WI38 (cell line): ENCODE measurements around the gene KRT86.

Experiments
- H3K4me3 ChIP-seq: 2 replicates; pipeline ENCODE4 v1.5.1; 2011; ENCODE audit warnings: low read depth, mild to moderate bottlenecking, control low read depth, low read length
- TF ChIP-seq, protein P1 (sequence below): IDR thresholded peaks from 2 replicates; pipeline ENCODE4 v1.5.1; 2012; ENCODE audit warnings: low read depth, mild to moderate bottlenecking, control low read depth, low read length

The KRT86 gene

DNA sequence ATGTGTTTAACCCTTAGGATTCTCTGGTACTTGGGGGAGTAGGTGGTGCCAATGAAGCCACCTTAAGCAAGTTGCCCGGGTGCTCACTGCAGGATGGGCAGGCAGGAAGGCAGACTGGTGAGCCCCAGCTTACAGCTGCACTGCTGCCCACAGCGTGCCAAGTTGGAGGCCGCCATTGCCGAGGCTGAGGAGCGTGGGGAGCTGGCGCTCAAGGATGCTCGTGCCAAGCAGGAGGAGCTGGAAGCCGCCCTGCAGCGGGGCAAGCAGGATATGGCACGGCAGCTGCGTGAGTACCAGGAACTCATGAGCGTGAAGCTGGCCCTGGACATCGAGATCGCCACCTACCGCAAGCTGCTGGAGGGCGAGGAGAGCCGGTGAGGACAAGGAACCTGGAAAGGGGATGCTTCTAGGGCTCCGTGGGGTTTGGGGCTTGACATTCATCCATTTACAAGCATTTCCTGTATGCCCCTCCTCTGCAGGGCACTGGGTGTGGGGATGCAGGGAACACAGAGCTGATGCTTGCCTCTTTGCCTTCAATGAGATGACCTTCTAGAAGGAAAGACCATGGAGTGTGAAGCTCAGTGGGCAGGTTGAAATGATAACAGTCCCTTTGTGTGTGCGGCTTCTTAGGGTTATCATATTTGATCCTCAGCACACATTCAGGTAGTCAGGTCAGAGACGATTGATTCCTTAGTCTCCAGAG is 29.0 kb upstream of the KRT86 start:
- TF ChIP-seq, protein P1, sequence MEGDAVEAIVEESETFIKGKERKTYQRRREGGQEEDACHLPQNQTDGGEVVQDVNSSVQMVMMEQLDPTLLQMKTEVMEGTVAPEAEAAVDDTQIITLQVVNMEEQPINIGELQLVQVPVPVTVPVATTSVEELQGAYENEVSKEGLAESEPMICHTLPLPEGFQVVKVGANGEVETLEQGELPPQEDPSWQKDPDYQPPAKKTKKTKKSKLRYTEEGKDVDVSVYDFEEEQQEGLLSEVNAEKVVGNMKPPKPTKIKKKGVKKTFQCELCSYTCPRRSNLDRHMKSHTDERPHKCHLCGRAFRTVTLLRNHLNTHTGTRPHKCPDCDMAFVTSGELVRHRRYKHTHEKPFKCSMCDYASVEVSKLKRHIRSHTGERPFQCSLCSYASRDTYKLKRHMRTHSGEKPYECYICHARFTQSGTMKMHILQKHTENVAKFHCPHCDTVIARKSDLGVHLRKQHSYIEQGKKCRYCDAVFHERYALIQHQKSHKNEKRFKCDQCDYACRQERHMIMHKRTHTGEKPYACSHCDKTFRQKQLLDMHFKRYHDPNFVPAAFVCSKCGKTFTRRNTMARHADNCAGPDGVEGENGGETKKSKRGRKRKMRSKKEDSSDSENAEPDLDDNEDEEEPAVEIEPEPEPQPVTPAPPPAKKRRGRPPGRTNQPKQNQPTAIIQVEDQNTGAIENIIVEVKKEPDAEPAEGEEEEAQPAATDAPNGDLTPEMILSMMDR = no peak
- no peak overlapping the region for H3K4me3 ChIP-seq

DNA sequence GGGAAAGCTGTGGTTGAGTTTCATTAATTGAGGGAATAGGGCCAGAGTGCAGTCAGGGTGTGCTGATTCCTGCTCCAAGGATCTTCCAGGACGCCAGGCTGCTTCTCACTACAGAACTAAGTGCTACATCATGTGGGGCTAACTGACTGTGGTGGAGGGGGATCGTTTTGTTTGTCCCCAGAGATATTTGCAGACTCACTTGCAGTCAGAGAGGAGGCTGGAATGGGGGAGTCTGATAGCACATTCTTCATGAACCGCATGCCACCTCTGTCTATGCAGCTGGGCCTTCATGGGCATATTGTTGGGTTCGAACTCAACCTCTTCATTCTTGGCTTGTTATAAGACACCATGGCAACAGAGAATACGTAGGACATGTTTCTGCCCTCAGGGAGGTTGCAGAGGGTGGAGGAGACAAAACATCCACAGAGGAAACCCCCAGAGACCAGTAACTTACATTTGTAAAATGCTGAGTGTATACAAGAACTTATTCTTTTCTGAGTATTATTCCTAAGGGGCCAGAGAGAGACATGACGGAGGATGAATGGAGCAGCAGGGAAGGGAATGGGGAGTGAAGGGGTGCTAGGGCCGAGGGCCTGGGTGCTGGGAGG is 28.4 kb upstream of the KRT86 start:
- no peak overlapping the region for H3K4me3 ChIP-seq
- TF ChIP-seq, protein P1 = no peak

DNA sequence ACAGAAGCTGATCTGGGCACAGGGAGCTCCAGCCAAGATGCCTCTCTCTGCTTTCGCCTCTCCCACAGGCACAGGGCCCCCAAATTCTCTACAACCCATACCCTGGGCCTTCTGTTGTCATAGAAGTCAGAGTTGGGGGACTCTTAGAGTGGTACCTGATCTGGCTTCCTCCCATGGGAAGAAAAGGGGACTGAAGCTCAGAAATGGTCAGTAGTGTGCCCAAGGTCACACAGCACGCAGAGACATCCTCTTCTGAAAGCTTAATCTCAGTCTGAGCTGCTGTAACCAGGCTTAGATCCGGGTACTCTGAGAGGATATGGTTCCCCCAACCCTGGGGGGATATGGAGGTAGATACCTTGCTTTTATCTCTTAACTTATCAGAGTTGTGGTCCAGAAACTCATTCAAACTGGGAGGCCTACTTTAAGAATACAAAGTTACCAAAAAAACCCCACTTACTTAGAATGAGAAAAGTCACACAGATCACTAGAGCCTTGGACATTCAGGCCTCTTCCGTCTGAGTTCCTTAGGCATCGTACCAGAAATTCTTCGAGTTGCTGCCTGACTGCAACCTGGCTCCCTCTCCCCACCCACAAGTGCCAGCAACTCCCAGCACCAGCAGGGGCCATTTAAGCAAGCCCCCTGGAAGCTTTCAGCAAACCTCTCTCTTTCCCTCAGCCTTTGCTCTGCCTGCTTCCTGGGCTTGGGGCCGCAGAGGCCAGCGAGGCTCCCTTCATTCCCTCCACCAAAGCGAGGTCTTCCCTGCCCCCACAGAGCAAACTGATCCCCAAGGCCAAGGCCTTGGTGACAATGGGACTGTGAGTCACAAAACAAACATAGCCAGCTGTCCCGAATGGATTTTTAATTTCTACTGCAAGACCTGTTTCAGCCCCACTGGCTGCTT is 27.5 kb upstream of the KRT86 start:
- TF ChIP-seq, protein P1 = no peak
- H3K4me3 ChIP-seq = no peak overlapping the region

DNA sequence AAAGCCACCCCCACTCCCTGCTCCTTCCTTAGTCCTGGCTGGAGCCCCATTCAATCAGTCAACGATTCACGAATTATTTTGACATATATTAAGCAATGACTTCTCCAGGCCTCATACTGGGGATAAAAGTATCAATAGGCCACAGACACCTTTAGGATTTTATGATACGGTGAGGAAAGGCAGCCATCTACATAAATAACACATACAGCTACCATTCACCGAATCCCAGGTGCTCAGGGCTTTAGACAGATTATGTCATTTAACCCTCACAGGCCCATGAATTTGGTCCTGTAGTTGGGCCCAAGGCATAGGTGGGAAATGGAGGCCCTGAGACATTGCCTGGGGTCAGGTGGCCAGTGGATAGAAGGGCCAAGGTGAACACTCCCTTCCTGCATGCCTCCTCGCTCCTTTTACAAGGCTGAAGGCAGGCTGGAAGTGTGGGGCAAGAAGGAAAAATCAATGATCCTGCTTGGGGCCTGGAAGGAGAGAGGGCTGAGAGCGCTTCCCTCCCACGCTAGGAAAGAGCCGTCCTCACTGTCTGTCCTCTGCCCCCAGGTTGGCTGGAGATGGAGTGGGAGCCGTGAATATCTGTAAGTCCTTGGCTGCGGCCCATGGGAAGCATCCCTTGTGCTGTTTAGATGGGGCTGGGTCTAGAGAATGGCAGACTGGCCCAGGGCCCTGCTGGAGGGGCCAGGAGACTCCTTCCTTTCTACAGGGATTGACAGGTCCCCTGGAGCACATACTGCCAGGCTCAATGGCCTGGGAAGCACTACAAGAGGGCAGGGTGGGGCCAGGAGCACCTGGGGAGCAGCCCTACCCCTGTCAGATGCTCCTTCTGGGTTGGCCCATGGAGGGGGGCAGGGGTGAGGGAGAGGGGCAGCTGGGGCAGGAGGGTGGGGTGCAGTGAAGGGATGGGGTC is 26.6 kb upstream of the KRT86 start:
- TF ChIP-seq, protein P1 = no peak

DNA sequence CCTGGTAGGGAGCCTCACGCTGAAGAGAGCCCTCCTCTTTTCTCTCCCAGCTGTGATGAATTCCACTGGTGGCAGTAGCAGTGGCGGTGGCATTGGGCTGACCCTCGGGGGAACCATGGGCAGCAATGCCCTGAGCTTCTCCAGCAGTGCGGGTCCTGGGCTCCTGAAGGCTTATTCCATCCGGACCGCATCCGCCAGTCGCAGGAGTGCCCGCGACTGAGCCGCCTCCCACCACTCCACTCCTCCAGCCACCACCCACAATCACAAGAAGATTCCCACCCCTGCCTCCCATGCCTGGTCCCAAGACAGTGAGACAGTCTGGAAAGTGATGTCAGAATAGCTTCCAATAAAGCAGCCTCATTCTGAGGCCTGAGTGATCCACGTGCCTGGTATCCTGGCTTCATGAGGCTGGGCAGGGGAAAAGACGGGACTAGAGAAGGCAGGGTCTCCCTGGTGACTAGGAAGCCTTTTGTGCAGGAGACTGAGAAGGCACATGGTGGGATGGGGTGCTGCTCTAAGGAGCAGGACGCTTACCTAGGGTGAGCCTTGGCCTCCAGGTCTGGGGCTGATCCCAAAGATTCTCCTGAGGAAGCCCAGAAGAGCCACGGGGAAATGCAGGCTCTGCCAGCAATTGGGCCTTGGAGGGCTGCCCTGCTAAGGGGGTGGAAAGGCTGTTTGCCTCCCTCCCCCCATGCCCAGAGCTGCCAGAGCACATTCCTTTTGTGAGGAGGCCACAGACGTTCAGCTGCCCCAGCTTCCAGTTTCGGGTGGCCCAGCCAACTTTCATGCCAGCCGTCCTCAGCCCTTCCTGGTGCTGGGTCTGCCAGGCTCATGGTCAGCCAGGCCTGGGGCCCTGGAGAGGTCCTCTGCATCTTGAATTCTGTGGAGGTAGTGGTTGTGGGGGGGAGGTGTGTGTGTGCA is 25.6 kb upstream of the KRT86 start:
- no peak overlapping the region for H3K4me3 ChIP-seq
- TF ChIP-seq, protein P1 = no peak

More for the DNA sequence above, 26.6 kb upstream of the KRT86 start:
- no peak overlapping the region for H3K4me3 ChIP-seq

DNA sequence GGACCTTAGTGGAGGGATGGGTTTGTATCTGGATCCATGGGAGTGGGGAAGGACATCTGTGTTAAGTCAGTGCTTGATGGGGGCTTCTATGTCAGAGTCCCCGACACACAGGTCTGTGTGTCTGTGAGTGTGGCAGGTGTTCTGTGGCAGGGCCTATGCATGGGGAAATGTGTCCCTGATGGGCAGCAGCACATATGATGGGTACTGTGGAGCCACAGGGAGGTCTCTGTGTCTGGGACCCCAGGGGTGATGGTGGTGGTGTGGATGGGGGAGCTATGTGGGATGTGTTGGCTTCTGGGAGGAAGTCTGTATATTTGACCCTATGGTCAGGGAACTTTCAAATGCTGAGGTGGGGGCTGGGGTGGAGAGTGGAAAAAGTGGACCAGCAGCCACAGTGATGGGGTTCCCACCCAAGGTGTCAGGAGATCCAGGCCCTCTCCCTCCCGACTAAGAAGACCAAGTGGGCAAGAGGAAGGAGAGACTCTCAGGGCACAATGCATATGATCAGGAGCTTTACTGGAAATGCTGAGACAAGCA is 24.9 kb upstream of the KRT86 start:
- no peak overlapping the region for H3K4me3 ChIP-seq
- TF ChIP-seq, protein P1 = no peak
